ENCODE data around the gene TSSC4.

Gene TSSC4

DNA sequence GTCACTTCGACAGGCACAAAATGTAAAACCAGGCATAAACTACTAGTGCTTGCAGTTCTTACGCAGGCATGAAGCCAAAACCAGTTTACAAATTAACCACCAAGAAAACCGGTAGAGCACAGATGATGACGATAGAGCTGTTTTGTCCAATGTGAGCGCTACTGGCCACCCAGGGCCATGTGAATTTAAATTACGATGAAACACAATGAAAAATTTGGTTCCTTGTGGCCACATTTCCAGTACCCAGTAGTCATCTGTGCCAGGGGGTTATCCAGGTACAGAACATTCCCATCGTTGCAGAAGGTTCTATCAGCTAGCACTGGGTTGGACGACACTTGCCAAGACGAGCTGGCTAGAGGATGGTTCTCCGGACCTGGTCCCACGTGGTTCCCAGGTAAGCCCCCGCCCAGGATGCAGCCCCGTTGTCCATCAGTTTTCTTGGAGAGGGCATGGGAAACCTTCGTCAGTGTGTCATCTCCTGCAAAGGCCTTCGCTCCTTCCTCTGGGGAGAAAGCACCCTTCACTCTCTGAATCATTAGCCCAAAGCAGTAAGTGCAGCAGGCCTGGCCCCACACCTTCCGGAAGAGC, 24.5 kb upstream of the TSSC4 start:
- no peak for TF ChIP-seq TAF1 (IDR thresholded peaks at IDR 0.05; ENCODE audit: borderline replicate concordance, insufficient read depth, low read length)
- TF ChIP-seq SIN3A (IDR thresholded peaks at IDR 0.05; ENCODE audit: borderline replicate concordance, insufficient read depth, low read length), result no peak
- TF ChIP-seq POLR2AphosphoS5 (IDR thresholded peaks at IDR 0.05; ENCODE audit: low read depth, low read length), result no peak
- TF ChIP-seq, protein P1, sequence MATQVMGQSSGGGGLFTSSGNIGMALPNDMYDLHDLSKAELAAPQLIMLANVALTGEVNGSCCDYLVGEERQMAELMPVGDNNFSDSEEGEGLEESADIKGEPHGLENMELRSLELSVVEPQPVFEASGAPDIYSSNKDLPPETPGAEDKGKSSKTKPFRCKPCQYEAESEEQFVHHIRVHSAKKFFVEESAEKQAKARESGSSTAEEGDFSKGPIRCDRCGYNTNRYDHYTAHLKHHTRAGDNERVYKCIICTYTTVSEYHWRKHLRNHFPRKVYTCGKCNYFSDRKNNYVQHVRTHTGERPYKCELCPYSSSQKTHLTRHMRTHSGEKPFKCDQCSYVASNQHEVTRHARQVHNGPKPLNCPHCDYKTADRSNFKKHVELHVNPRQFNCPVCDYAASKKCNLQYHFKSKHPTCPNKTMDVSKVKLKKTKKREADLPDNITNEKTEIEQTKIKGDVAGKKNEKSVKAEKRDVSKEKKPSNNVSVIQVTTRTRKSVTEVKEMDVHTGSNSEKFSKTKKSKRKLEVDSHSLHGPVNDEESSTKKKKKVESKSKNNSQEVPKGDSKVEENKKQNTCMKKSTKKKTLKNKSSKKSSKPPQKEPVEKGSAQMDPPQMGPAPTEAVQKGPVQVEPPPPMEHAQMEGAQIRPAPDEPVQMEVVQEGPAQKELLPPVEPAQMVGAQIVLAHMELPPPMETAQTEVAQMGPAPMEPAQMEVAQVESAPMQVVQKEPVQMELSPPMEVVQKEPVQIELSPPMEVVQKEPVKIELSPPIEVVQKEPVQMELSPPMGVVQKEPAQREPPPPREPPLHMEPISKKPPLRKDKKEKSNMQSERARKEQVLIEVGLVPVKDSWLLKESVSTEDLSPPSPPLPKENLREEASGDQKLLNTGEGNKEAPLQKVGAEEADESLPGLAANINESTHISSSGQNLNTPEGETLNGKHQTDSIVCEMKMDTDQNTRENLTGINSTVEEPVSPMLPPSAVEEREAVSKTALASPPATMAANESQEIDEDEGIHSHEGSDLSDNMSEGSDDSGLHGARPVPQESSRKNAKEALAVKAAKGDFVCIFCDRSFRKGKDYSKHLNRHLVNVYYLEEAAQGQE (IDR thresholded peaks at IDR 0.05; ENCODE audit: insufficient read depth in 1 of 2, low read depth in 2 of 2, low read length in 2 of 2), result no peak
- TF ChIP-seq FOXP2 (optimal IDR thresholded peaks at IDR 0.05; ENCODE audit: borderline replicate concordance, extremely low read depth, extremely low read length, insufficient read depth), result no peak

DNA sequence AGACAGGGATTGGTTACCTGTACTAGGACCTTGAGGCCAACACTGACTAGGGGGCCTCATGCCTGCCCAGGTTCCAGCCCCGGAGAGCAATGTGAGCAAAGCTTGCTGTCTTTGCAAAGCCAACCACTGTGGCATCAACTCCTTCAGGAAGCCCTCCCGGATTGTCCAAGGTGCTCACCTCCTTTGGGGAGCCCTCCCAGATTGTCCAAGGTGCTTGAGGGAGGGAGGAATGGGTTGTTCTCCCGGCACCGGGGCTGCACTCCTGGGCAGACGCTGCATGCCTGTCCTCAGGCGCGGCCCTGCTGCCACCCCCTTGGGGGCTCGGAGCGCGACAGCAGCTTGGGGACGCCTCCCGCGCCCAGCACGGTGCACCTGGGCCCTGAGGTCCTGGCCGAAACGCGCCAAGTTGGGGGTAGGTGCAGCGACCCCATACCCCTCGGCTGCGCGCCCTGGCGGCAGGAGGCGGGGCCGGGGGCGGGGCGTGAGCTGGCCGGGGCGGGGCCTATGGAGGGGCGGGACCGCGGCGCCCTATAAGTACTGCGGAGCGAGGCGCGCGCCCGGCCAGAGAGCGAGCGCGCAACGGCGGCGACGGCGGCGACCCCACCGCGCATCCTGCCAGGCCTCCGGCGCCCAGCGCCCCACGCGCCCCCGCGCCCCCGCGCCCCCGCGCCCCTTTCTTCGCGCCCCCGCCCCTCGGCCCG, 23.6 kb upstream of the TSSC4 start, which contains the start of gene CD81:
Gene CD81, plus strand, starts transcription at position 560 of the 701 bp plus-strand sequence. CDS start 240 bp downstream, outside the sequence.
- TF ChIP-seq FOXP2 (optimal IDR thresholded peaks at IDR 0.05; ENCODE audit: borderline replicate concordance, extremely low read depth, extremely low read length, insufficient read depth), result peak; percentile 1
- peak; percentile 72 for TF ChIP-seq TAF1 (IDR thresholded peaks at IDR 0.05; ENCODE audit: borderline replicate concordance, insufficient read depth, low read length)
- TF ChIP-seq SIN3A (IDR thresholded peaks at IDR 0.05; ENCODE audit: borderline replicate concordance, insufficient read depth, low read length), result no peak
- TF ChIP-seq, protein P1 (IDR thresholded peaks at IDR 0.05; ENCODE audit: insufficient read depth in 1 of 2, low read depth in 2 of 2, low read length in 2 of 2), result no peak
- peak; percentile 69 for TF ChIP-seq POLR2AphosphoS5 (IDR thresholded peaks at IDR 0.05; ENCODE audit: low read depth, low read length)

DNA sequence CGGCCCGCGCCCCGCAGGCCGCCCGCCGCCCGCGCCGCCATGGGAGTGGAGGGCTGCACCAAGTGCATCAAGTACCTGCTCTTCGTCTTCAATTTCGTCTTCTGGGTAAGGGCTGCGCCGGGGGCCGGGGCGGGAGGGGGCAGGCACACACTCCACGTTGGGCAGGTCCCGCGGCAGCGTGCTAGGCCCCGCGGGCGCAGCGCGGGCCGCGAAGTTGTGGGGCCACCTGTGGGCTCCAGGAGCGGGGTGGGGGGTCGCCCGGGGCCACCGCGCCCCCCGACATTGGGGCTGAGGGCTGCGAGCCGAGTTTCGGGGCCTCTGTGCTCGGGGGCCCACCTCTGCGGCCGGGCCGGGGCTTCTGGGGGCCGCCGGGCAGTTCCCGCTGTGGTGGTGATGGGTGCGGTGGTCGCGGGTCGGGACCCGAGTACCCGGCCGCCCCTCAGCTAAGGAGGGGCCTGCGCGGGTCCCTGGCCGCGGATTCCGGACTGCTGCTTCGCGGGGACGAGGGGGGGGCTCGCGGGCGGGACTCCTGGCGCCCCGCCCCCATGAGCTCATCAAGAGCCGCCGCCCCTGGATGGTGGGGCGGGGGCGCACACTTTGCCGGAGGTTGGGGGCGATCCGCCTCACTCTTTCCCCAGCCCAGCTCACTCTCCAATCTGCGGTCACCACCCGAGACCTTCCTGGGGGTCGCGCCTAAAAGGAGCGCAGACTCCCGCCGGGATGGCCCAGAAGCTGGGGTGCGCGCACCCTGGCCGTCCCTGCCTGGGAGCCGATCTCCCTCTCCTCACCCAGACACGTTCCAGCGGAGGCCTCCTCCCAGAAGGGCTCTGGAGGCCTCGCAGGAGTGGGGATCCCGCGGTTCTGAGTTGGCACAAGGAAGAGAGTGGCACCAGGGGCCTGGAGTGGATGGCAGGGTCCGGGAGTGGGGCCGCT, 22.8 kb upstream of the TSSC4 start:
- TF ChIP-seq SIN3A (IDR thresholded peaks at IDR 0.05; ENCODE audit: borderline replicate concordance, insufficient read depth, low read length), result no peak
- TF ChIP-seq POLR2AphosphoS5 (IDR thresholded peaks at IDR 0.05; ENCODE audit: low read depth, low read length), result peak; percentile 33; the same call in 1 of the 2 replicates

DNA sequence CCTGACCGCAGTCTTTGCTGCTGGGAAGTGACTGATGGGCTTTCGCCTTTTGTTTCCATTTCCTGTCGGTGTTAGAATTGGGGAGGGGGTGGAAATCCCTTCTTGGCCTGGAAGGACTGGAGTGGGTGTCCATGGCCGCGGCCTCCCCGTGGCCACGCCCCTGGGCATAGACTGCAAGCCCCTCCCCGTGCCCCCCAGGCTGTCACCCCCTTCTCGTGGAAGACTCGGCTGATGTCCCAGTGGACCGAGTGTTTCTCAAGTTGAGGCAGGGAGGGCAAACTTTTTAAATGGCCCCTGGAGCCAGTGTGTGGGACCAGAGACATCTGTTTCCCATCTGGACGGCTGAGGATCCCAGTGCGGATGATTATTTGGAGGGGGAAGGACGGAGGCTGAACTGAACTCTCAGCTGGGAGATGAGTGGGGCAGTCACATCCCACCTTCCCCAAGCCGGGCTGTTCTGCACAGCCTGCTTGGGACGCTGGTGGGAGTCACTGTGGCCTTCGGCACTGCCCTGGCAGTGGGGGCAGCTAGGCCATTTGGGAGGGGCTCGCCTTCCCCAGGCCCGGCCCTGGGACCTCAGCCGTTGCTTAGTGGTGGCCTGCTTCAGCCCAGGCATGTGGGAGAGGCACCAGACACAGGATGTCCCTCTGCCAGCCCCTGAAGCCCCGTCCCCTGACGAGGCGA, 21.9 kb upstream of the TSSC4 start:
- TF ChIP-seq, protein P1 (IDR thresholded peaks at IDR 0.05; ENCODE audit: insufficient read depth in 1 of 2, low read depth in 2 of 2, low read length in 2 of 2), result no peak
- TF ChIP-seq POLR2AphosphoS5 (IDR thresholded peaks at IDR 0.05; ENCODE audit: low read depth, low read length), result no peak
- peak; percentile 36 for TF ChIP-seq FOXP2 (optimal IDR thresholded peaks at IDR 0.05; ENCODE audit: borderline replicate concordance, extremely low read depth, extremely low read length, insufficient read depth)
- no peak for TF ChIP-seq SIN3A (IDR thresholded peaks at IDR 0.05; ENCODE audit: borderline replicate concordance, insufficient read depth, low read length)
- no peak for TF ChIP-seq TAF1 (IDR thresholded peaks at IDR 0.05; ENCODE audit: borderline replicate concordance, insufficient read depth, low read length)
